GM21529 (cell line): ENCODE data around the gene MARCHF3.
A peak's percentile ranks its signal among the peaks of the same experiment; 100 is the strongest.

Experiments used
- ATAC-seq: cut with Tn5 transposase; IDR thresholded peaks from one replicate; pipeline ENCODE4 v1.9.1; 2021; ENCODE audit not compliant: unreplicated experiment

Gene MARCHF3

DNA sequence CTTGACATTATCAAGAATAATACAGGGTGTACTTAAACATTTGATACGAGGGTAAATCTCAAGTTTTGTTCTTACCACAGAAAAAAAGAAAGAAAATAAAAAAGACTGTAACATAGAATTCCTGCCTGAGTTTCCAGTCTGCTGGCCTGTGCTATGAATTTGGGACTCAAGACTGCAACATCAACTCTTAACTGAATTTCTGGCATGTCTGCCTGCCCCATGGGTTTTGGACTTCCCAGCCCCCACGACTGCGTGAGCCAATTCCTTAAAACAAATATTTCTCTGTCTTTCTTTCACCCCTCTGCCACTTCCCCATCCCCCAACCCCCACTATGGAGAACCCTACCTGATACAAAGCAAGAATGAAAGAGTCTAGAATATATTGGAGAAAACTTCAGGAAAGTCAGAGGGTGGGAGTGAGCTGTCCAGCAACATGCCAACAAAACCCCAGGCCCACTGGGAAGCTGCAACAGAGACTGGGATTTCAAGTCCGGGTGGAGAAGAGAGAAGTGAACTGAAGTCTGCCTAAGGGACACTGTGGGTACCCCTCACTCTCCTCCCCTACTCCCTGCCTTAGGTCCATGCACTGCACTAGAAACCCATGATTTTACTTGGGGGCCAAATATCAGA lies 43.0 kb downstream of the MARCHF3 start:
- peak; percentile 12 for ATAC-seq

DNA sequence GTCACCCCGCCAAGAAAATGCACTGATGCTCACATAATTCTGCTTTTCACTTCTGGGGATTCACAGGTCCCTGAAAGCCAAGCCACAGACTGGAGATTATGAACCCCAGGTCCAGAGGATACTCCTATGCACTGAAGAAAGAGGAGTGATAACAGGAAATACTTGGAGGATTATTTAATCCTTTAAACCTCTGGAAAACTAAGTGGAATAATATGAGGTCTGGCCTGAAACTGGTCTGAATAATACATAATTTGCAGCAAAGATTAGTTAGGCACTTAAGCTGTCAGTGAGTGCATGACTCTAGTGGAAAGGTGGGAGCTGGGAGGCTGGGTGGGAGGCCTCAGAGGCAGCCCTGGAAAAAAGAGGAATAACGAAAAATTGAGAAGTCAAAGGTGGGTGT lies 45.7 kb downstream of the MARCHF3 start:
- no peak for ATAC-seq

GRCh38 chr5:126983874-126984266 lies 46.5 kb downstream of the MARCHF3 start:
- ATAC-seq, result no peak

DNA sequence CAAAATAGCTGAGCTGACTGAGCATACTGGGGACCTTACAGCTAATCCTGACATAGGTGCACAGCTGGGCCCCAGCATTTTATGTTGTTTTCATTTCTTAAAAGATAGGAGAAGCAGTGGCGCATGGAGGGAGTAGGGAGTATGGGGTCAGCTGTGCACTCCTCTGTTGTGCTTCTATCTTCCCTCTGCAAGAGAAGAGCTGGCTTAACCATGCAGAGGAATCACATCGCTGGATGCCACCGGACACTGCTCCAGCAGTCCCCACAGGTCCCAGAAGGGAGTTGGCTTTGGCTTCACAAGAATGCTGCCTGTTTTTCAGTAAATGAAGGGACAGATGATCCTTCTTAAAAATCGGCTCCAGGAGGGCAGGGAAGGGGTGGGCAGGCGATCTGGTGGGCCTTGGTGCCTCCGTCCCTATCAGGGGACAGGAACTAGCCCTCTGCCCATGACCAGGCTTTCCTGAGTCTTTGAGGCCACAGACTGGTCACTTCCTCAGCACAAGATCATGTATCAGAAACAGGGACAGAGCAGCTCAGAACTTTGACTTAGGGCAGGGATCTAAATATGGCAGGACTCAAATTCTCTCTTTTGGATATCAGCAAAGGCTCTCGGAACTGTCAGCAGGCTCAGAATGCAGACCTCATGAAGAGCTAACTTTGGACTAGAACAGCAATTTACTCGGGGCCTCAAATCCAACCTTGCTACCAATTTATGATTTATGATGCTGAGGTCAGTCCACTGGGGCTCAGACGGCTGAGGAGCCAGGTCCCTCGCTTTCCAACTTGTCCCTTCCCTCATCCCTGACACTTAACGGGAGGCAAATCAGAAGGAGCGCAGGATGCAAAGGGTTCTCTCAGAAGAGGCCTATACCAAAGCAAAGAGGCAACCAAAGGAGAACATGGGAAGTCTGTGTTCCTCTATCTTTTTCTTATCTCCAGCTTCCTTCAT lies 47.2 kb downstream of the MARCHF3 start:
- ATAC-seq, result no peak

- no peak for ATAC-seq
These were observed 48.2 kb downstream of the MARCHF3 start for GRCh38 chr5:126982202-126982601.

DNA sequence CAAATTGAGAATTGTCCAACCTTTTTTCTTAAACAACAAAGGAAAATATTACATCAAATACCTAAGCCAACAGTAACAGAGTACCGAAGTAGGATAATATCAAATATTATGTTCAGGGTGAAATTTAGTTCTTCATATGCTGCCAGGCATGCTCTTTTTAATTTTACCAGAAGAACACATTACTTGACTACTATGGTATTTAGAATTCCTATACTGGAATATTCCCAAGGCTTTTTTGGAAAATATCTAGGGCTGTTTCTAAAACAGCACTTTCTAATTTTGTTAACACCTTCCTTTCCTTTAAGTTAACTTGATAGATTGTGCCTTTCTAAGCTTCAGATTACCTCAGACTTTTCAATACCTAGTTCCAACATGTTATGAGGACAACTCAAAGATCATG lies 48.7 kb downstream of the MARCHF3 start:
- no peak for ATAC-seq

GRCh38 chr5:126981222-126981621 lies 49.1 kb downstream of the MARCHF3 start:
- no peak for ATAC-seq

DNA sequence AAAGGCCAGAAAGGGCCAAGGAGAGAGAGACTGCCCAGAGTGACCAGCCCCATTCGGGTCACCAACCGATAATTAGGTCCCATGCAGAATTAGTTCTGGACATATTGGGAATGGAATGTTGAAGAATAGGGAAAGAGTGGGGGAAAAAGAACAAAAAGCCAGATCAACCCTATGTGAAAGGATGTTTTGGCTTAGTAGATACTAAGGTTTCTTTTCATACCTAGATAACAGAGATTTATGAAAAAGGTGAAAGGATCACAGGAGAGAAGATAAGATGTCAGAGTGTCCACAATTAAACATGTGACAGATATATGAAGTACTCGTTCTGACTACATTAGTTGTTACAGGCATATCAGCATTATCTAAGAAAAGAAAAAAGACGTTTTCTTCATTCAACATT lies 52.1 kb downstream of the MARCHF3 start:
- no peak for ATAC-seq

- no peak for ATAC-seq
These were observed 53.7 kb downstream of the MARCHF3 start for GRCh38 chr5:126976520-126977172.

DNA sequence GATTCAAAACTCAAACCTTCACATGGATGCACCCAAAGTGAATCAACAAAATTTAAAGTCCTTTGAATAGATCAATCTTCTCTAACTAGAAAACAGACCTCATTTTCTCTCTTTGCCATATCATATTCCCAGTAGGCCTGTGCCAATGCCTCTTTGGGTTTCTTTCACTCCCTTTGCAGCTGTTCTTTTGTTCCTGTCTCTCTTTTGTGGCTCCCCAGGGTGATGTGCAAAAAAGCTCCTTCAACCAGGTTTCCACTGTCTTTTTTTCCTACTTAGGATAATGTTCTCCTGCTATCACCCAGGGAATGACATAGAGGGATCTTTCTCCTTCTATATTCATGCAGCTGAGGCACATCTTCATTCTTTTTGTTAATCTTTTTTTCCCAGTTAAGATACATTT lies 54.6 kb downstream of the MARCHF3 start:
- ATAC-seq, result no peak

DNA sequence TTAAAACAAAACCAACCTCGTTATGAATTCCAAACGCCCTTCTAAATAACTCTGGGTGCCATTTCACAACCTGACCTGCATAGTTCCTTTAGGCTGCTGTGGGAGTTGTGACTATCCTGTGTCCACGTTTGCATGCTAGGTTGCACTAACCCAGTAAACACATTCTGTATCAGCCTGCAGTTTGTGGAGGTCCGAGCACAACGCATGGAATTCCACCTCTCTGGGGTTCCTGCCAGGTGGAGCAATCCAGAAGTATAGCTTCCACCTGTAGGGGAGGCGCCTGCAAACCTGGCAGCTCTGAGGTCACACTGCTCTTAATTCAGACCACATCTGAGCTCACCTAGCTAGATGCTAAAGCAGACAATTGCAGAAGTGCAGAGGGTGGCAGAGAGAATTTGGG lies 57.2 kb downstream of the MARCHF3 start:
- no peak for ATAC-seq

GRCh38 chr5:126972062-126972895 lies 58.1 kb downstream of the MARCHF3 start:
- ATAC-seq, result peak; percentile 81

DNA sequence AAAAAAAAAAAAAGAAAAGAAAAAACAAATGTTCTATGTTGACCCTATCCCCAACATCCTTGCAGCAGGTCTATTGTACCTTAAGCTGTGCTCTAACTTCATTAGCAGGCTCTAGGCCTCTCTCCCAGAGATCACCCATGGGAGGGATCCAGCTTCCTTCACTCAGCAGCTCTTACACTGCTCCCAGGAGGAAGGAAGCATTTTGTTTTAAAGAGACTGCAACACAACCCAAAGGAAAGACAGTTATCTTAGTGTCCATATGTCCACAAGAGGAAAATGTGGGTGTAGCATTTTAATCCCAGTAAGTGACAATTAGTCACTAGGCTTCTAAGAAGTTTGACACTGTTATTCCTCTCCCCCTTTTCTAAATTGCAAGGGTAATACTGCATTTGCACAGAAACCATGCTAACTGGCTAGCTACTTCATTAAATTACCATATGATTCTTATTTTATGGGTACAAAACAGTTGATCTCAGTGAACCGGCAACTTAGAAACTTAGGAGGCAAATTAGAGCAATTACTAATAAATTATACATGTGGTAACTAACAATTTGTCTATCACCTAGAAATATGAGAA lies 58.8 kb downstream of the MARCHF3 start:
- ATAC-seq, result no peak

- no peak for ATAC-seq
These were observed 59.8 kb downstream of the MARCHF3 start for GRCh38 chr5:126970517-126971017.

GRCh38 chr5:126969548-126969947 lies 60.8 kb downstream of the MARCHF3 start:
- peak; percentile 47 for ATAC-seq

GRCh38 chr5:126967808-126968466 lies 62.4 kb downstream of the MARCHF3 start:
- ATAC-seq, result no peak

GRCh38 chr5:126965487-126965886 lies 64.9 kb downstream of the MARCHF3 start:
- ATAC-seq, result no peak

DNA sequence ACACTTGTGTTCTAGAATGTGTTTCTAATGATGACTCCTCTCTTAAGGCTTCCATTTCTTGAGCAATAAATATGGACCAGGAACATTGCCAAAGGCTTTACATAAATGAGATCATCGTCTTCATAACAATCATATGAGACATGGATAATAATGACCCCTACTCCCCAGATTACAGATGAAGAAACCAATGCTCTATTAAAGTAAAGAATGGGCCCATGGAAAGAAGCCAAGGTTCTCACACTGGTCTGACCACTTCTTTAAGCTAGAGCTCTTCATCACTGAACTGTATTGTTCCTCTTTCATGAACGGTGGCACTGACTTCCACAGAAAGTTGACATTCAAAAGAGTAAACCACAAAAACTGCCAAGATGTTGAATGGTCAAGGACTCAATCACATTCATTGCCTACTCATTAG lies 65.3 kb downstream of the MARCHF3 start:
- ATAC-seq, result peak; percentile 41

DNA sequence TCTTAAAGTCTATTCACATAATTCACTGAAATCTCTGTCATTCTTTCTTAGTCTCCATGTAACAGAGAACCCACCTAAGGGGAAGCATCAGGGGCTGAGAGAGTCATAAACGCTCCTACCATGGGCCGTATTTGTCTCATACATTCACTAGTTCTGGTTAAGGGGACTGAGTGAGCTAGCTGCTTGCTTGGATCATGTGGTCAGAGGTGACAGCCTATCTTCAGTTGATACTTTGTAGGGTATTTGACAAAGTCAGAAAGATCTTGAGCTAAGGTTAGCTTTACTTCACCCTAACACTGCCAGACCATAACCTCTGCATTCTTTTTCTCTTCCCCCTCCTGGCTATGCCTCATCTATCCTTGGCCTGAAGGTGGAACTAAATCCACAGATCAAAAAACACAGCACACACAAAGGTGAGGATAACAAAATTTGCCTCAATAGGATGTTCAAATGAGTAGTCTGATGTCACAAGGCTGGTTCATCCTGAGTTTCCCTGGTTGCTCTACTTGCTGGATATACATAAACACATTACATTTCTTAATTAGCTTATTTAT lies 66.5 kb downstream of the MARCHF3 start:
- ATAC-seq, result no peak

GRCh38 chr5:126961702-126962101 lies 68.7 kb downstream of the MARCHF3 start:
- peak; percentile 55 for ATAC-seq
